GM21723 (cell line): Measurements from ENCODE around the gene HOXA9.

Experiments used
- ATAC-seq: cut with Tn5 transposase; IDR thresholded peaks from one replicate; pipeline ENCODE4 v1.9.1; 2021; ENCODE audit warnings: mild to moderate bottlenecking, moderate library complexity; ENCODE audit not compliant: unreplicated experiment

Gene HOXA9

DNA sequence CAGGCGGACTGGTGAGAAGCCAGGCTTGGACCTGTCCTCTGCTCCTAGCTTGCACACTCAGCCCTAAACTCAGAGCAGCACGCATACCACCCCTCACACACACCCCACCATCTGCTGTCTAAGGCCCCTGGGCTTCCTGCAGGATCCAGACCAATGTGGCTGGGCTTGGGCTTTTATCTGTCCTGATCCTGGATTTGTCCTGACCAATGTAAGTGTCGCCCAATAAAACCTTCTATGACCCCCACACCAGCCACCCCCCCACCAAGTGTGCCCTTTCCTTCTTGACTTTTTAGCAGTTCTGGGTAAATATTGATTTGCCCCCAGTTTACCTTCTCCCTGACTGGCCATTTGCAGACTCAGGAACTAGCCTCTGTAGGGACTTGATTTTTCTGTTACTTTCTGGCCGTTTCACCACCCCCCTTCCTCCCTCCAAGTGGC is 36.3 kb upstream of the HOXA9 start:
- no peak for ATAC-seq

DNA sequence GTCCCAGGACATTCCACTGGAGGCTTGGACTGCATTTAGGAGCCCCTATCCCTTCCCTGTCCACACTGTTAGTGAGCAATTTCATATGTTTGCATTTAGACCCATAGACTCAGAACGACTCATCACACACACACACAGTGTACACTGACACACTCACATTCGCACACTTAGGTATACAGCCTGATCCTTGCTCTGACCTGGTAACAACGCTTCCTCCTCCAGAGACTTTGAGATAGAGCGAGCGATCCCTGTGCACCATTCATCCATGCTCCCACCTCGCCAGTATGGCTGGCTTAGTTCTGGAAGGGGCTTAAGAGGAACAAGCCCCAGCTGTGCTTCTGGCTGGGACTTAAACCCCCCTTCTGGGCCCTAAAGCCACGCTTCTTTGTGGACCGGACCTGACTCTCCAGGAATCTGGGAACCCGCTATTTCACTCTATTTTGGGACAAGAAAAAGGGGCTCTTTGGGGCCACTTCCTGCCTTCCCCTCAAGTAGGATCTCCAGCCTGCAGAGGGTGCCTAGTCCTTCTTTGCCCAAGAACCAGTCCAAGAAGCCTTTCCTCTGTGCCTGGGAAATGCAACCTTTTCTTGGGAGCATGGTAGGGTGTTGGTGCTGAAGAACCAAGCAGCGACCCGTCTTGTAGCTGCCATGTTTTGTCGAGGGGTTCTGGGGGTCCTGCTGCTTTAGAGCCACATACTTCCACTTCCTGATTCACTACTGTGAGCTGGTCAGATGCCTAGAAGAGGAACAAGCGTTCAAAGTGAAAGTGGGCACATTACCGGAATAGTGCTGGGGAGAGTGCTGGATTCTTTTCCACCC is 35.6 kb upstream of the HOXA9 start:
- no peak for ATAC-seq

DNA sequence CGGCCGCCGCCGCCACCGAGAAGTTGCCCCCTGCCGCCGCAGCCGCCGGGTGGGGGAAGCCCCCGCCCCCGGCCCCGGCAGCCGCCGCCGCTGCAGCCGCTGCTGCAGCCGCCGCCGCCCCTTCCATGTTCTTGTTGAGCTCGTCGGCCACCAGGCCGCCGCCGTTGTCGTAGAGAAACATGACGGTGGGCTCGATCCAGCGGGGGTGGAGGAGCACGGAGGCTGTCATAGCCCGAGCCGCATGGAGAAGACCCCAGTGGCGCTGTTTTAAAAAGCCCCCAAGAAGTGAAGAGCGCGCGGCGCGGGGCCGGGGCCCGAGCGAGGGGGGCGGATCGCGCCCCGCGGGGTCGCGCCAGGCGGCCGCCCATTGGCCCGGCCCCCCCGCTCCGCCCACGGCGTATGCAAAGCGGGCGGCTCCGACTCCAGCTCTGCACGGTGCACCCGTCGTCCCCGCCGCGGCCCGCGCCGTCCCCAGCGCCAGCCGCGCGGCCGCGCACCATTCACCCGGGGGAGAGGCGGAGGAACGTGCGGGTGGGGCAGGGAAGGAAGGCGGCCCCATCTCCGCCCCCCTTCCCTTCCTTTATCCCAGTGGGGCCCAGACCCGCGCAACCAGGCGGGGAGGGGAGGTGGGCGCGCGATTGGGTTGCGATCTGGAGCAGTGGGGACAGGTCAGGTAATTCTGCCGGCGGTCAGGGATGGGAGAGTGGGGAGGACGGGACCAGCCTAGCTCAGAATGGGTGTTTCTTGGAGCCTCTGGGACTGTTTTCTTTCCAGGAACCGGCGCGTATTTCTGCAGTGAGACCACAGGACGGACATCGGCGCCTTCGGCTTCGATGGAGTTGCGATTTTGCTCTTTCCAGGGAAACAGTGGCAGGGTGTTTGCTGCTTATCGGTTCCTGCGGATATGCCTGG is 34.8 kb upstream of the HOXA9 start, which contains the start of gene HOXA13:
Gene HOXA13, minus strand, starts transcription at position 243 of the 912 bp plus-strand sequence. Its CDS starts 14 bp downstream, at position 229.
- no peak for ATAC-seq

DNA sequence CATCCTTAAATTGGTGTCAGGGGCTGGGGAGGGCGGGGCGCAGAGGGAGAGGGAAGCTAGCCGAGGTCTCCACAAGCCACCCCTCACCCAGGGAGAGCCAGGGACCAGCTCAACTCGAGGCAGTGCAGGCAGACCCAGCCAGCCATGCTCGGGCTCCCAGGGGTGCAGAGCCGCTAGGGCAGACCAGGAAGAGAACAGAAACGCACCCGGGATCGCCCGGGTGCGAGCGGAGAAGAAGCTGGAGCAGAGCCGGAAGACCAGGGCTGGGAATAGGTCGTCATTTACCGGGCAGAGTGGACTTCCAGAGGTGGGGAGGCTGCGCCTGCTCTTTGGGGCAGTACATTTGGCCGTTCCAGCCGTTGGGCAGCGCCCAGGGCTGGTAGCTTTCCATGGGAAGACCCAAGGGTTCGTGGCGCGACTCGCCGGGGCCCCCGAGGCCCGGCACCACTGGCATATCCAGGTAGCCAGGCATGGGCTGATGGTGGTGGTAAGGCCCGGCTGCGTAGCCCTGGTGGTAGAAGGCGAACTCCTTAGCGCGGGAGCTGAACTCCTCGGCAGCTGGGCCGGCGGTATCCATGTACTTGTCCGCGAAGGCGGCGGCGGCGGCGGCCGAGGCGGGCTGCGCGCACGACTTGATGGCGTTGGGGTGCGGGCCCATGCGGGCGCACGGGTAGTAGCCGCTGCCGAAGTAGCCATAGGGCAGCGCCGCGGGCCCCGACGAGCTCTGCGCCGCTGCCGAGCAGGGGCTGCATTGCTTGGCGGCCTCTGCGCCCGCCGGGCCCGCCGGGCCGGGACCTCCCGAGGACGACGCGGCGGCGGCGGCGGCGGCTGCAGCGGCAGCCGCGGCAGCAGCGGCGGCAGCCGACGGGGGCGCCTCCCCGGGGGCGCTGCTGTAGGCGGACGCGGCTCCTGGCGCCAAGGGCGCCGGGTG is 33.8 kb upstream of the HOXA9 start:
- ATAC-seq = no peak

DNA sequence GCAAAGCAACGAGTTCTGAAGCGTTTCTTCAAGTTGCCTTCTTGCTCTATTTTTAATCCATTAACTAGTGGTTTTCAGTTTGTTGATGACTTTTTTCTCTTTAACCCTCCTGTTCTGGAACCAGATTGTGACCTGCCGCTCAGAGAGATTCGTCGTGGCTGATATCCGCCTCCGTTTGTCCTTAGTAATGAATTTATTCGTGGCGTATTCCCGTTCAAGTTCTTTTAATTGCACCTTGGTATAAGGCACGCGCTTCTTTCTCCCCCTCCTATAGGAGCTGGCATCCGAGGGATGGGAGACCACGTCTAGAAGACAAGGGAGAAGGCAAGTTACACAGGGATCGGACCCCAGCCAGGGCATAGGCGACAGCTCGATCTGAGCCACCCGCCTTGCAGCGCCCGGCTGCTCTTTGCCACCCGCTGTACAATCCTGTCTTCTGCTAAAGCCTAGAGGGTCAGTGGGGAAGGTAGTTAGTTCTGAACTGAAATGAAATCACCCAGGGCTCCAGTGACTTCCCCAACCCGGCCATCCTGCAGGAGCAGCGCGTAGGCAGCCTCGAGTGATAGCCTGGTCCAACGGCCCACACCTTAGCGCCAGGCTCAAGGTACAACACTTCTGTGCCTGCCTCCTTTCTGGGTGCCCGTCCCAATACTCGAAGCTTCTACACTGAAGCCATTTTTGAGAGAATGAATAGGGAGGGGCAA is 33.0 kb upstream of the HOXA9 start:
- no peak for ATAC-seq

DNA sequence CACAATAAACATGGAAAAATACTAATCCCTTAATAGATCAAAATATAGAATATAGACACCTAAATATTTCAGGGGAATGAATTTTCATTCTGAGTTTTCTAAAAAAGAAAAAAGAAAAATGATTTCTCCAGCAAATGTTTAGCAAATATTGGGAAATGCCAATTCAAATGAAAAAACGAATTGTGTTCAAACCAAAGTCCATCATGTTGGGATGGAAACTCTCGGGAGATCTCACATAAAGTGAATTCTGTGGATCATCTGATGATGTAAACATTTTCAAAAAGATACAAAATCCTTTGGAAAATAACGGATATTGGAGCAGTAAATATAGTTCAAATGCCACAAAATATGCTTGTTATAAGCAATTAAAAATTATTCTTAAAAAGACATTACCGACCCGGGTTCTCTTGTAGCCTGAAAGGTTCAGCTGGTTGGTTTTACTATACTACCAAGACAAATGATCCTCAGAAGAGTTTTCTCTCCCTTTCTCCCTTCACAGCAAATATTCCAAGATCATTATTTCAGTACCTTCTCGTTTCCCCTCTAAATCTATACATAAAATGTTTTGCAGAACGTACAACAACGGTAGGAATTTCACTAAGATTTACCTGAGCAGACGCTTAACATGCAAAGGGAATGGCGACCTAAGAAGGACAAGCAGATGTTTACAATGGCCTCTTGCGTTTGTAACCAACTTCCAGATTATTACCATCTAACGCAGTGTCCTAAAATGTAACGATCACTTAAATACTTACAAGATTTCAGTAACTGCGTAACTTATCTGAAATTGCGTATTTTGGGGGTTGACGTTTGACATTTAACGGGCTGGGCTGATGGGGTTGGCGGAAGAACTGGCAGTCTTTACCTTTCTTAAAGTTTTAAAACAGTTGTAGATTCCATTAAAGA is 32.1 kb upstream of the HOXA9 start:
- ATAC-seq = no peak

DNA sequence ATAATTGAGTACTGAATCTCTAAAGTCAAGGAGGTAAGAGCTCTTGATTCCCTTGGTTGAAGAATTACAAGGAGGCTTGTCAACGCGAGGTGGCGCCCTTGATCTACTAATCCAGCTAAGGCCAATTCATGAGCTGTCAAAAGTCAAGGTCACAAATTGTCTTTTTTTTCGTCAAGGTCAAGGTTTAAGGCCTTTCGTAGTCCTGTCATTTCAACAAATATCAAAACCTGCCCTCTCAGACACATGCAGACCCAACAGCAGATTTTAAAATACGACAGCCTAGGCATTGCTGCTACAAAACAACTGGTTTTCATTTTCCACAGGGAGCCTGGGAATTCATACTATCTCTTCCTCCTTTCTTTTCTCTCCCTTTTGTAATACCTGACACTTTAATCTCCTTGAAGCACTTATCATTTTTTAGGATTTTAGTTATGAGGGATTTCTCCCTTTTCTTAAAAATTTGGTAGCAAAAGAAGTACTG is 31.0 kb upstream of the HOXA9 start:
- no peak for ATAC-seq

DNA sequence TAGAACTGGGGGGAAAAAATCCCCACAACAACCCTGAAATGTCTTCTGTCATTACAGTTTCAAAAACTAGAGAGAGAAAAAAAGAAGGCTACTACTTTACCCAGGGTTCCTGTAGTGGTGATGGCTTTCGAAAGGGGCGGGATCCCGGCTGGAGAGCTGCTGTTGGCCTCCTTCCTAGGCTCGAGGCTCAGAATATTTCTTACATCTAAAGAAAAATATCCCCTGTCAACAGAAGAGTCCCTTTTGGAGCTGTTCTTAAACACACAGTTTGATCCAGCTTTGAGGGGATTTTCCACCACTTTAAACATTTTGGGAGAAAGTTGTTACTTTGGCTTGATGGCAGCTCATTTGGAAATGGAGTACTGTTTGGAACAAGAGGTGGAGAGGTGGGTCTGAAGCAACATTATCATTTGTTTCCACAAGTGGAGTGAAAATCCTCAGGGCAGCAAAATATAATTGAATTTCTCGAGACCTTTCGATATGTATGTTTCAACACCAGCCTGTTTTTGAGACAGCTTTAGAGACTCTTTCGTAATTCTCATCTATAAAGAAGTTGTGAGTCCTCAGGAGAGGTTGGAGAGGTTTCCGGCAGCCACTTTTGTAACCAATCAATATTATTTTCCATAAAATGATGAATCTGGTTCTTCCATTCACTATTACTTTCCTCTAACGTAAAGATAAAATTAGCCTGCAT is 29.5 kb upstream of the HOXA9 start:
- ATAC-seq = no peak

DNA sequence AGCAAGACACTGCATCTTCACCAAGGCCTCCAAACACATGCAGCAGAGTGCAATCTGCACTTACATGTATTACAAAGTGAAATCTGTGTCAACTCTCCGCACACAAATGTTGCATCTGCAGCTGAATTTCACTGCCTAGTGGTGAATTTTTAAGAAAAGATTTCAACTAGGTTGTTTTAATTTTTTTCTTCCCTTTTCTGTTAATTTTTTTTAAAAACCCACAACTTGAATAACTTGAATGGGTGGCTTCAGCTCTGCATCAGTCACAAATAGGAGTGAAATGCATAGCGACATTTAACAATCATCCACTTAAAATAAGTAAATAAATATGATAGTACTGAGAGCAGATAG is 28.6 kb upstream of the HOXA9 start:
- no peak for ATAC-seq

DNA sequence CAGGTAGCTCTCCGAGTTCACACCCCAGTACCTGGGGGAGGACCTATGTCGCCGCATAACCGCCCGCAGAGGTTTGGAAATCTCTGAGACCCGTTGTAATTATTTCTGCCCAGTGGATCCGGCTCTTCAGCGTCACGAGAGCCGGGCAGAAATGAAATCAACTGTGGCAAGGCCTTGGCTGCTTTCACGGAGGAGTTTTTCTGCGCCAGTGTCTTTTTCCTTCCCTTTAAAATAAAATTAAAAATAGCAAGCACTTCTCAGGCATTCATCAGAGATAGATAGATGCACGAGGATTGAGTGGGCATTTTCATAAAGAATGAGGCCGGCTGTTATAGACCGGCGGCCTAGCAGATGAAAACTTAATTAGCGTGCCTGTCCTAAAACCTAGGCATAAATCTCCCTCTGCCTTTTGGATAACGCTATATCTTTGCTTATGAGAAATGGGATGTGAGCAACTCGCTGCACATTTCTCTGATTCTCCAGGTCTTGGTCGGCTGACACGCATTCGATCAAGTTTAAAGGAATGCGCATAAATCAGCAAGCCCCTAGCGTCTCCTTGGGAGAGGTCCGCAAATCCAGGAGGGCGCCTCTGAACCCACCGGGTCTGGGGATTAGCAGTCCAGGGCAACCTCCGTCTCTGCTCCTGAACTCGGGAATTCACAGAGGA is 28.1 kb upstream of the HOXA9 start:
- no peak for ATAC-seq

DNA sequence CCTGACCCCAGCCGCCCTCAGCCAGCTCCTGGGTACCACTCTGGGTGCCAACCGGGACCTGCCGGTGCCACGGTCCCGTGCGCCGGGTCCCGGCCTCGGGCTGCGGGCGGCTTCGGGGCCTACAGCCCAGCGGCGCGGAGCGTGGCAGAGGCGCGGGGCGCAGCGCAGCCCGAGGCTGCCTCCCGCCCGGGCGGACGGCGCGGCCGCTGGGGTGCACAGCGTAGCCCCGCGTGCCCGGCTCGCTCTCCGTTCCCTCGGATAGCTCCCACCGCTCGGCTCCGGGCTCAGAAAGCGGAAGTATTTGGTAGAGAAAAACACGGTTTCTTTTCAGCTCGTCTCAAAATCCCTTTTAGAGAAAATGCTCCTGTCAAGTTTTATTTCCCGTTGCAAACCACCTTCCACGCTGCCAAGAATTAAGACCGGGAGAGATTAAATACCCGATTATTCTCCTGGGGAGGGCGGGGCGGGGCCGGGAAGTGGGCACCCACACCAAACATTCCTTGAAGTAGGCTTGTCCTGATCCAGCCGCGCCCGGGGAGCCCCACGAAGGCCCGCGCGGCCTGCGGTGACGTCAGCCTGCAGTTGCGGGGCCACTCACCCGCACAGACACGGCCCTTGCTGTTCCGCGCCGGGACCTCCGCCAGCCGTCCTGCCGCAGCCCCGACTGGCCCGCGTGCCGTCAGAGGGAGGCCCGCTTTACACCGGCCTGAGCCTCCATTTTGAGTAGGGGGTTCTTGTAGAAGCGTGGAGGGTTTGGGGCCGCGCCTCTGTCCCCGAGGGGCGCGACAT is 27.4 kb upstream of the HOXA9 start:
- no peak for ATAC-seq

DNA sequence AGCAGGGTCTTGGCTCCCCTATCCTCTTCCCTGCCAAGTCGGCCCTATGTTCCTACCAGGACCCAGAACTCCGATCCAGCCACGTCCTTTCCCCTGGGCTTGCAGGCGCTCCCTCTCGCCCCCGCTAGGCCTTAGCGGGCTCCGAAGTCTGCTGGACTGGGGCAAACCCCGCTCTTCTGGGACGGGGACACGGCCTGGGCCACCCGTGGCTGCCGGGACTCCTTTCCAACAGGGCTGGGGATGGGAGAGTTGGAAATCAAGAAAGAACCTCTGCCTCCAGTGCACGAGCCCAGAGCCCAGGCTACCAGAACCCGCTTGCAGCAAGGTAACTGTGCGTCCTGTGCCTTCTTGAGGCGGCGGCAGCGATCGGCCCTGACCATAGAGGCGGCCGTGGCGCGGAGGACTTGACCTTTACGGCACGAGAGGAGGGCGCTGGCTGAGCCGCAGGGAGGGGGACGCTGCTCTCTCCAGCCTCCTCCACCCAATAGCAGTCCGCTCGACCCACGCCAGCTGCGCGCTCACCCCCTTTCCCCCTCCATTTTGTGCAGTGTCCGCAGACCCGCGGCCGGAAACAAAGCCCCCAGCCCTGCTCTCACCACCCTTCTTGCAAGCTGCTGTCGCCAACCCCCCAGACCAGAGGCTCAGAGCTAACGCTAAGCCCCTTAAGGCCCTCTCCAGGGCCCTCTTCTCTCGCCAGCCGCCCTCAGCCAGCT is 26.7 kb upstream of the HOXA9 start:
- no peak for ATAC-seq

DNA sequence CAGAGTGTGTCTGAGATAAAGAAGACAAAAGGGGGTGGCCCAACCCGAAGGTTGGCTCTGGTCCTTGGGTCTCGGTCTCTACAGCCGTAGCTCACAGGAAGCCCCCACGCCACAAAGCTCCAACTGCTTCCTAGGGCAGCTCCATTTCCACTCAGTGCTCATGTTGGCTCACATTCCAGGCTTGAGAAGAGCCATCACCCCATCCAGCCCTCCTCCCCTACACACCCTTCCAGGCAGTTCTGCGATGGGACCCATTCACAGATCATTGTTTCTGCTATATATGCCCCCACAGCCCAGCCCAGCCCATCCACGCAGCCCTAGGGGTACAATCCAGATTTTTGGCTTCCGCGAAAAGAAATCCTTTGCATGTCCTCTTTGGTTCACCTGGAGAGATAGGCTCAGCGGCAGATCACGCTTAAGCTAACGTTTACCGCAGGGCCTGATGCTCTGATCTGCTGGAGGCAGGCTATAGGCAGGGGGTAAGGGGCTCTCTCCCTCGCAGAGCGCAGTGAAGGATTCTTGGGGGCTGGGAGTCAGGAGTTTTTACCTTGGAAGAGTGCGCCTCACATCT is 25.9 kb upstream of the HOXA9 start:
- no peak for ATAC-seq

DNA sequence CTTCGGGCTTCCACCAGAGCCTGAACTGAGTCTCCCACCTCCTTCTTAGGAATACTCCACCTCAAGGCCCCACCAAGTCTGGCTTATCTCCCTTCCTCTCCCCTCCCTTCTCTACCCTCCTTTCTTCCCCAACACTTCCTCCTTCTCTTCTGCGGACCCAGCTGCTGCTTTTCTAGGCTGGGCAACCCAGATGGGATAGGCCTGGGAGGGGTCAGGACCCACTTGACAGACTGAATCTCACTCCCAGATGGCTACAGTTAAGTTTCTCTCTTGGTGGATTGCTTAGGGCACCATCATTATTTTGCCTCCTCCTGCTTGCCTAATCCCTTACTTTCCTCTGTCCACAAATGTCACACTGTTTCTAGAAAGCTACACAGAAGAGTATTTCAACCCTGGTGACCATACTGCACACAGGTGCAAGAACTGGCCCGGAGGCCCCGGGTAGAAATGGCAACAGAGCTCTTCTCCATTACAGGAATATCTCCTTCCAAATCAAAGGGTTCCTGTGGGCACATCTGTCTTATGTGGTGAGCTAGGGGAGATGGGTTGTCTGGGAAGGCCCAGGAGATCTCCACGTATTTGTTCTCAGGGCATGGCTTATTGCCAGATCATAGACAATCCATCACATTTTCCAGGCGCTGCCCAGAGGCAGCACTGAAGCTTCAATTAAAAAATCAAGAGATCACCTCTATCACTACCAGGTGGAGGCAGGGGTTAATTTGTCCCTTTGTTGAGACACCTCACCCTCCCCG is 24.8 kb upstream of the HOXA9 start:
- ATAC-seq = no peak

DNA sequence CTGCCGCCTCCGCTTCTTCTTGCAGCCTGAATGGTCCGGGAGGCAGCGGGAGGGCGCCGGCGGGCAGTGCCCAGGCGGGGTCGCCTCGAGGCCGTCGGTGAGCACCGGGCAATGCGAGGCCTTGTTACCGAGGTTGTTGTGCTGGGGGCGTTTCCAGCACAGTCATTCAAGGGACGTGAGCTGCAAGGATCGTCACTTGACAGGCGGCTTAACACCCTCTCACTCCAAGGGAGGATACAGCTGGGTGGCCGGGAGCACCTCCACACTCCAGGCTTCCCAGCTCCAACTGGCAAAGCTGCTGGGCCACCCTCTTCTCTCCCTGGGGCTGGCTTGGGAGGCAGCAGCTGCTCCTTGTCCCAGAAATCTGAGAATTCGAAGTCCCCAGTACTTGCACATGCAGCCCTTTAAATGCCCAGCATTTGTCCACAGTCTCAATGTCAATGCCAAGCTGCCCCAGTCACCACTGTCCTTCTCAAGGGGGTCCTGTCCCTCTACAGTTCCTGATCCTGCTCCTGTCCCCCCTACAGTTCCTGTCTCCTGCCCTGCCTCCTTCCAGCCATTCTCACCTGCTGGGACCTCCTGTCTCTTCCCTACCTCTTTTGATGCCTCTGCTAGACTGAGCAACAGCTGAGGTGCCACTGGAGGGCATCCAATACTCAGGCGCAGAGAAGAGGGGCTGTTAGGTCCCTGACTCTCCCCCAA is 24.1 kb upstream of the HOXA9 start:
- ATAC-seq = no peak
